Stomach (tissue), 19 donors: Measurements from ENCODE around the gene KIAA2012. TPM values are rescaled to one million over a fixed set of nuclear protein-coding genes. Genes with fewer than 3 reads are reported as not detected.
A peak's percentile ranks its signal among the peaks of the same experiment; 100 is the strongest.

Experiments
- DNase-seq, 2 donors: peaks; one replicate each; pipeline versions ENCODE4 v3.0.0 to v3.0.0-alpha.2; 2013 to 2019
- H3K27ac ChIP-seq, 5 donors: fragments of 200-600 bp in 4 of 5; sonication (generic) in 4 of 5; one replicate each; pipeline ENCODE4 v1.5.1; 2013 to 2019; ENCODE audit warnings: mild to moderate bottlenecking in 1 of 5, moderate library complexity in 1 of 5
- H3K27me3 ChIP-seq, 3 donors: fragments of 200-600 bp; sonication (generic); one replicate each; pipeline ENCODE4 v1.5.1; 2017 to 2019; ENCODE audit warnings: mixed run types in 1 of 3
- H3K36me3 ChIP-seq, 4 donors: fragments of 200-600 bp; sonication (generic); 1 replicate in 3 of 4; 2 replicates in 1 of 4; pipeline ENCODE4 v1.5.1; 2016 to 2019
- H3K4me1 ChIP-seq, 4 donors: fragments of 200-600 bp; sonication (generic); one replicate each; pipeline ENCODE4 v1.5.1; 2016 to 2019
- H3K4me3 ChIP-seq, 4 donors: fragments of 200-600 bp; sonication (generic) in 3 of 4; one replicate each; pipeline ENCODE4 v1.5.1; 2016 to 2019; ENCODE audit warnings: mild to moderate bottlenecking in 1 of 4
- H3K9me3 ChIP-seq, 4 donors: fragments of 200-600 bp; sonication (generic); one replicate each; pipeline ENCODE4 v1.5.1; 2016 to 2019
- CTCF ChIP-seq, 7 experiments: fragments of 450-650 bp in 4 of 7; fragments of 200-600 bp in 3 of 7; sonication (generic) in 3 of 7; IDR thresholded peaks; one replicate each; pipeline ENCODE4 v1.5.1; 2016 to 2019; ENCODE audit warnings: antibody characterized with exemption in 7 of 7, control low read depth in 2 of 7, mild to moderate bottlenecking in 1 of 7
- EP300 ChIP-seq: sonication (generic); formaldehyde crosslinking; IDR thresholded peaks from one replicate; pipeline ENCODE4 v1.6.1; 2017; ENCODE audit warnings: antibody characterized with exemption
- POLR2A ChIP-seq, 4 donors: fragments of 450-650 bp; IDR thresholded peaks; one replicate each; pipeline ENCODE4 v1.6.1; 2016; ENCODE audit warnings: antibody characterized with exemption in 4 of 4, control low read depth in 2 of 4, mild to moderate bottlenecking in 1 of 4, moderate library complexity in 1 of 4
- POLR2AphosphoS5 ChIP-seq, 3 donors: sonication (generic); formaldehyde crosslinking; IDR thresholded peaks; one replicate each; pipeline ENCODE4 v1.6.1; 2016; ENCODE audit warnings: antibody characterized with exemption in 3 of 3
- WGBS, 5 donors: extraction: QIAGEN DNeasy Blood & Tissue Kit in 3 of 5; methylation state at CpG; one replicate each; pipeline versions ENCODE4 v1.1.5 to v1.1.7; 2013 to 2018; 5-methylcytosine and 5-hydroxymethylcytosine counted together
- intact Hi-C: fragments of 100-400 bp; cut with DNase I; formaldehyde crosslinking; loops from one replicate; pipeline ENCODE4 v1.15.1; 2023; ENCODE audit warnings: low total_unique reads
- long read RNA-seq, 10 donors: transcript quantifications; one replicate each; lab custom pipeline, GENCODE V29; 2026
- polyA plus RNA-seq, 3 donors: library from polyadenylated mRNA; stranded (reverse); fragments of 200-250 nt; gene quantifications; one replicate each; pipeline ENCODE4 v1.2.3, GENCODE V29; 2013
- total RNA-seq, 5 donors: library from RNA; depleted of rRNA; stranded (reverse); fragments of >200 nt; gene quantifications; one replicate each; pipeline versions ENCODE4 v1.1.0 to v1.2.3, GENCODE V29; 2014 to 2016
- donor health status: healthy with polysubstance abuse.
- donor health status: Bipolar disorder and iron deficiency.
- donor health status: healthy.

KIAA2012 gene
- total RNA-seq = under 1 TPM in 1 of 5 donors, not detected in 4; 0.18 TPM
- polyA plus RNA-seq = under 1 TPM in 1 of 3 donors, not detected in 2; 0.03 TPM
- long read RNA-seq, donor 1 = 0 reads
- long read RNA-seq, donor 2 = 0 reads
- long read RNA-seq, donor 3 = 0 reads
- long read RNA-seq, donor 4 = 0 reads
- long read RNA-seq, donor 5 = 0 reads
- long read RNA-seq, donor 6 = 0 reads
- long read RNA-seq, donor 7 = 0 reads
- long read RNA-seq, donor 8 = 0 reads
- long read RNA-seq, donor 9 = 0 reads
- long read RNA-seq, donor 10 = 0 reads

GRCh38 chr2:202072737-202073401 lies at the start of gene KIAA2012:
KIAA2012 (plus strand) TSS chr2:202073255; CDS start chr2:202073628, 373 bp downstream.
- Histone ChIP-seq H3K27ac (no peak within 1 kb of the TSS), H3K4me3 (no peak within 1 kb of the TSS), H3K4me1 (no peaks in the 10 kb centered on the region), H3K36me3 (no peaks in the 10 kb centered on the region), H3K9me3 (no peaks in the 10 kb centered on the region), H3K27me3 (no peaks in the 10 kb centered on the region)
- intact Hi-C loops = no loop called here
- DNase-seq = peak in 1 of 2 donors; percentile 79
- 65 to 71% (median 69%) methylated on average over 11 of the region's 11 CpGs for WGBS, 5 donors
- TF ChIP-seq EP300 = no peak
- no peak for TF ChIP-seq POLR2A (IDR thresholded peaks at IDR 0.05)
- no peak for TF ChIP-seq POLR2AphosphoS5 (IDR thresholded peaks at IDR 0.05)
- TF ChIP-seq CTCF (IDR thresholded peaks at IDR 0.05) = no peak

GRCh38 chr2:202023904-202024266 lies 49.2 kb upstream of the KIAA2012 start:
- 92 to 94% (median 93%) methylated on average over 8 of the region's 8 CpGs for WGBS, 5 donors
- Histone ChIP-seq H3K4me1 (peaks cover 0 to 17% (median 0%) of the 10 kb centered on the region in 4 donors), H3K27ac (no peak overlapping the region), H3K4me3 (no peak overlapping the region), H3K27me3 (no peaks in the 10 kb centered on the region), H3K36me3 (no peaks in the 10 kb centered on the region), H3K9me3 (no peaks in the 10 kb centered on the region)
- DNase-seq = no peak
- TF ChIP-seq CTCF (IDR thresholded peaks at IDR 0.05) (no peak), POLR2AphosphoS5 (IDR thresholded peaks at IDR 0.05) (no peak), EP300 (no peak), POLR2A (IDR thresholded peaks at IDR 0.05) (no peak)
- intact Hi-C loops = no loop called here

GRCh38 chr2:202024871-202025270 lies 48.2 kb upstream of the KIAA2012 start:
- H3K27ac ChIP-seq = no peak overlapping the region
- H3K36me3 ChIP-seq = no peaks in the 10 kb centered on the region
- no peak overlapping the region for H3K4me3 ChIP-seq
- TF ChIP-seq CTCF (IDR thresholded peaks at IDR 0.05) (no peak), POLR2A (IDR thresholded peaks at IDR 0.05) (no peak), EP300 (no peak), POLR2AphosphoS5 (IDR thresholded peaks at IDR 0.05) (no peak)
- no peak for DNase-seq
- no peaks in the 10 kb centered on the region for H3K9me3 ChIP-seq
- peaks cover 0 to 7% (median 0%) of the 10 kb centered on the region in 4 donors for H3K4me1 ChIP-seq
- H3K27me3 ChIP-seq = no peaks in the 10 kb centered on the region
- intact Hi-C loops = no loop called here
- WGBS, 5 donors = 83 to 90% (median 89%) methylated on average over 9 of the region's 9 CpGs

GRCh38 chr2:202025816-202026215 lies 47.2 kb upstream of the KIAA2012 start:
- no peak for DNase-seq
- H3K9me3 ChIP-seq = no peaks in the 10 kb centered on the region
- H3K4me3 ChIP-seq = no peak overlapping the region
- 88 to 92% (median 90%) methylated on average over 5 of the region's 5 CpGs for WGBS, 5 donors
- TF ChIP-seq EP300 (no peak), POLR2AphosphoS5 (IDR thresholded peaks at IDR 0.05) (no peak), POLR2A (IDR thresholded peaks at IDR 0.05) (no peak), CTCF (IDR thresholded peaks at IDR 0.05) (no peak)
- intact Hi-C loops = no loop called here
- no peaks in the 10 kb centered on the region for H3K4me1 ChIP-seq
- no peaks in the 10 kb centered on the region for H3K36me3 ChIP-seq
- H3K27ac ChIP-seq = no peak overlapping the region
- no peaks in the 10 kb centered on the region for H3K27me3 ChIP-seq
